Stimulated activated CD4-positive, alpha-beta T cell treated with anti-CD3 and anti-CD28 coated beads, TNF-alpha, amount 100 ng/mL, for 24 hours (primary cell): ENCODE measurements around the gene GTF2IRD1.
"Not testable (repeated sequence)": the region's sequence is repeated elsewhere in the genome, so short reads cannot be mapped to it uniquely, and the experiment has no call there.

Experiments
- DNase-seq, 3 experiments: peaks; one replicate each; pipeline ENCODE4 v3.0.0-alpha.2; 2020; ENCODE audit warnings: low read depth in 3 of 3

The GTF2IRD1 gene

GRCh38 chr7:74512762-74513161 lies 59.1 kb downstream of the GTF2IRD1 start:
- DNase-seq: no peak

- DNase-seq: no peak
Measured at GRCh38 chr7:74514131-74514591, 60.5 kb downstream of the GTF2IRD1 start.

- no peak for DNase-seq
Measured at GRCh38 chr7:74515276-74515675, 61.6 kb downstream of the GTF2IRD1 start.

- DNase-seq: no peak
Measured at GRCh38 chr7:74516214-74516613, 62.5 kb downstream of the GTF2IRD1 start.

- DNase-seq: no peak
Measured at GRCh38 chr7:74518041-74518440, 64.3 kb downstream of the GTF2IRD1 start.

GRCh38 chr7:74518654-74519053 lies 64.9 kb downstream of the GTF2IRD1 start:
- no peak for DNase-seq

- no peak for DNase-seq
Measured at GRCh38 chr7:74519395-74519794, 65.7 kb downstream of the GTF2IRD1 start.

- DNase-seq: no peak
Measured at GRCh38 chr7:74521855-74522254, 68.1 kb downstream of the GTF2IRD1 start.

- DNase-seq: no peak
Measured at GRCh38 chr7:74522281-74522905, 68.7 kb downstream of the GTF2IRD1 start.

- DNase-seq: no peak
Measured at GRCh38 chr7:74523015-74523414, 69.3 kb downstream of the GTF2IRD1 start.

- no peak for DNase-seq
Measured at GRCh38 chr7:74525140-74525539, 71.4 kb downstream of the GTF2IRD1 start.

- DNase-seq: no peak
Measured at GRCh38 chr7:74525881-74526280, 72.2 kb downstream of the GTF2IRD1 start.

- no peak for DNase-seq
Measured at GRCh38 chr7:74526780-74527179, 73.1 kb downstream of the GTF2IRD1 start.

- no peak for DNase-seq
Measured at GRCh38 chr7:74527842-74528241, 74.1 kb downstream of the GTF2IRD1 start.

GRCh38 chr7:74528773-74529172 lies 75.1 kb downstream of the GTF2IRD1 start:
- not testable (repeated sequence) for DNase-seq

- DNase-seq: no peak
Measured at GRCh38 chr7:74535951-74536356, 82.2 kb downstream of the GTF2IRD1 start.

- DNase-seq: not testable (repeated sequence)
Measured at GRCh38 chr7:74541937-74542336, 88.2 kb downstream of the GTF2IRD1 start.

GRCh38 chr7:74542558-74543117 lies 88.9 kb downstream of the GTF2IRD1 start:
- no peak for DNase-seq

GRCh38 chr7:74544706-74545469 lies 91.2 kb downstream of the GTF2IRD1 start:
- DNase-seq: peak in 1 of 3 experiments; percentile 34

- DNase-seq: no peak
Measured at GRCh38 chr7:74545921-74546320, 92.2 kb downstream of the GTF2IRD1 start.

GRCh38 chr7:74553596-74554012 lies 99.9 kb downstream of the GTF2IRD1 start:
- not testable (repeated sequence) for DNase-seq

GRCh38 chr7:74554178-74554577 lies 100.5 kb downstream of the GTF2IRD1 start:
- no peak for DNase-seq
